Measurements from ENCODE around the gene SKAP2. TPM values are rescaled to one million over a fixed set of nuclear protein-coding genes. Genes with fewer than 3 reads are reported as not detected.
A peak's percentile ranks its signal among the peaks of the same experiment; 100 is the strongest.

SKAP2 gene
- total RNA-seq, 1 experiment from 2014 or later: 3.2 TPM

DNA sequence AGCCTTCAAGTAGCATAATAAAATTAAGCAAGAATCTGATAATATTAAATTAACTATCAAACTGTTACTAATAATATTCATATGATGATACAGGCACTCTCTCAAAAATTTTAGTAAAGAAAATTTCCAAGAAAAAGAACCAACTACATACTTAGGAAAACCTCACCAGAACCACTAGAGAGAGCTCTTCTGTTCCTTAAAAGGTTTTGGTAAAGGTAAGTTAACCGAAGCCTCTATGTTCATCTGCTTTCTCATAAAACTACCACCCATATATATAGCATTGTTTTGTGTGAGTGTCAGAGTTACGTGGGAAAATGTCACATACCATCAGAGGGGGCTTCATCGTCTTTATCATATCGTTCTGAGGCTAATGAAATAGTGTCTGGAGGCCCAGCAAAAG lies 20.7 kb downstream of the SKAP2 start:
- WGBS (ENCODE audit: extremely low coverage, insufficient read length, low lambda C conversion rate): no CpG with 5 or more reads among the region's 4 CpGs

More for the DNA sequence above, 20.7 kb downstream of the SKAP2 start:
- Histone ChIP-seq H3K79me1 (ENCODE audit: insufficient read depth, low read depth, low read length, poor library complexity, severe bottlenecking) (no peaks in the 10 kb centered on the region), H3K23me2 (ENCODE audit: insufficient read length, low read depth, low read length, poor library complexity, severe bottlenecking) (no peaks in the 10 kb centered on the region), H4K91ac (ENCODE audit: insufficient read length, low read depth, low read length) (no peak overlapping the region), H2BK15ac (ENCODE audit: low read depth, low read length) (no peak overlapping the region), H2AK5ac (ENCODE audit: insufficient read length, low read length) (no peak overlapping the region), H3K9ac (ENCODE audit: extremely low read depth, insufficient read length, low read length) (no peak overlapping the region), H3K79me2 (ENCODE audit: insufficient read depth, low read length) (no peaks in the 10 kb centered on the region), H3K56ac (ENCODE audit: insufficient read length, low read depth, low read length) (no peak overlapping the region), H4K8ac (replicated peaks; ENCODE audit: insufficient read length, low read depth, low read length) (no peak overlapping the region), H2BK120ac (ENCODE audit: low read depth, low read length, poor library complexity, severe bottlenecking) (no peak overlapping the region), H3K14ac (ENCODE audit: insufficient read depth, low read length) (no peak overlapping the region), H4K20me1 (ENCODE audit: control insufficient read depth, insufficient read depth, insufficient read length) (no peaks in the 10 kb centered on the region), H2AFZ (ENCODE audit: low read length) (no peak overlapping the region), H3K27ac (ENCODE audit: insufficient read length, low read depth, low read length) (no peak overlapping the region), H2BK20ac (ENCODE audit: low read depth, low read length, poor library complexity, severe bottlenecking) (no peak overlapping the region), H4K5ac (ENCODE audit: insufficient read length, low read depth, low read length) (no peak overlapping the region), H3K23ac (ENCODE audit: insufficient read length, low read depth, low read length) (no peak overlapping the region), H3K4me2 (ENCODE audit: insufficient read depth, insufficient read length, low read length) (no peak overlapping the region), H3K27me3 (ENCODE audit: insufficient read depth, low read length) (no peaks in the 10 kb centered on the region), H3K4ac (ENCODE audit: low read depth, low read length) (no peak overlapping the region), H3K18ac (ENCODE audit: insufficient read length, low read depth, low read length) (no peak overlapping the region), H2BK5ac (ENCODE audit: insufficient read length, low read length) (no peak overlapping the region), H3K9me3 (ENCODE audit: control insufficient read depth, low read depth, low read length) (no peaks in the 10 kb centered on the region), H3K4me1 (ENCODE audit: insufficient read depth, low read length) (no peaks in the 10 kb centered on the region), H3T11ph (ENCODE audit: low read length) (no peak overlapping the region), H2BK12ac (ENCODE audit: insufficient read length, low read depth, low read length) (no peak overlapping the region)
- H3K36me3 Mint-ChIP-seq (ENCODE audit: insufficient read depth in 1 of 3, low read depth in 3 of 3): no peaks in the 10 kb centered on the region
- no peaks in the 10 kb centered on the region for H3K4me1 Mint-ChIP-seq
- no peak overlapping the region for H3K27ac Mint-ChIP-seq
- TF ChIP-seq CTCF (conservative IDR thresholded peaks at IDR 0.05): peak; percentile 65
- DNase-seq: no peak
- no peaks in the 10 kb centered on the region for H3K9me3 Mint-ChIP-seq
- no peak overlapping the region for H3K4me3 Mint-ChIP-seq
- H3K27me3 Mint-ChIP-seq (ENCODE audit: low read depth): peaks cover 9% of the 10 kb centered on the region

Measured in H9 (cell line).